Activated CD8-positive, alpha-beta memory T cell treated with anti-CD3 and anti-CD28 coated beads for 1 hour (primary cell): ENCODE data around the gene TOMM20.
"Not testable (repeated sequence)": the region's sequence is repeated elsewhere in the genome, so short reads cannot be mapped to it uniquely, and the experiment has no call there.

Experiments
- DNase-seq, 2 donors: peaks; one replicate each; pipeline ENCODE4 v3.0.0-alpha.2; 2020; ENCODE audit warnings: low read depth in 1 of 2; ENCODE audit errors: extremely low read depth in 1 of 2

Gene TOMM20

DNA sequence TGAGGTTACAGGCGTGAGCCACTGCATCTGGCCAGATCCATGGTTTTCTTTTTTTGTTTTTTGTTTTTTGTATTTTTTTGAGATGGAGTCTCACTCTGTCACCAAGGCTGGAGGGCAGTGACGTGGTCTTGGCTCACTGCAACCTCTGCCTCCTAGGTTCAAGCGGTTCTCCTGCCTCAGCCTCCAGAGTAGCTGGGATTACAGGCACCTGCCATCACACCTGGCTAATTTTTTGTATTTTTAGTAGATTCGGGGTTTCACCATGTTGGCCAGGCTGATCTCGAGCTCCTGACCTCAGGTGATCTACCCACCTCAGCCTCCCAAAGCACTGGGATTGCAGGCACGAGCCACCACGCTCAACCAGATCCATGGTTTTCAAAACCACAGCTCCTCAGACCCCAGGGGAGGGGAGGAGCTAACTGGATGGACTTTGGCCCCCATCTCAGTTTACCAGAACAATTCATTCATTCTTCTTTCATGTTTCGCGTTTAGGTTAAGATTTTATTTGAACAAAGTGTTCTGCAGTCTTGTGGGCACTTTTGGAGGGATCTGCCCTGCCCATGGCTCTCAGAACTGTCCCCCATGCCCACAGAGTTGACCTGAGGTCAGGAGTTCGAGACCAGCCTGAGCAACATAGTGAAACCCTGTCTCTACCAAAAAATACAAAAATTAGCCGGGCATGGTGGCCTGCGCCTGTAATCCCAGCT lies 43.1 kb downstream of the TOMM20 start:
- not testable (repeated sequence) for DNase-seq

GRCh38 chr1:235080788-235081187 lies 47.8 kb downstream of the TOMM20 start:
- DNase-seq, result not testable (repeated sequence)

DNA sequence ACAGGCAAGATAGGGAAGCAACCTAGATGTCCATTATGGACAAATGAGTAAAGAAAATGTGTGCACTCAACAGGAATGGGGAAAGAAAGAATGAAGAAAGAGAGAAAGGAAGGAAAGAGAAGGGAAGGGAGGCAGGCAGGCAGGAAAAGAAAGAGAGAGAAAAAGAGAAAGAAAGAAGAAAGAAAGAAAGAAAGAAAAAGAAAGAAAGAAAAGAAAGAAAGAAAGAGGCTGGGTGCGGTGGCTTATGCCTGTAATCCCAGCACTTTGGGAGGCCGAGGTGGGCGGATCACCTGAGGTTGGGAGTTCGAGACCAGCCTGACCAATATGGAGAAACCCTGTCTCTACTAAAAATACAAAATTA lies 48.4 kb downstream of the TOMM20 start:
- DNase-seq, result not testable (repeated sequence)

DNA sequence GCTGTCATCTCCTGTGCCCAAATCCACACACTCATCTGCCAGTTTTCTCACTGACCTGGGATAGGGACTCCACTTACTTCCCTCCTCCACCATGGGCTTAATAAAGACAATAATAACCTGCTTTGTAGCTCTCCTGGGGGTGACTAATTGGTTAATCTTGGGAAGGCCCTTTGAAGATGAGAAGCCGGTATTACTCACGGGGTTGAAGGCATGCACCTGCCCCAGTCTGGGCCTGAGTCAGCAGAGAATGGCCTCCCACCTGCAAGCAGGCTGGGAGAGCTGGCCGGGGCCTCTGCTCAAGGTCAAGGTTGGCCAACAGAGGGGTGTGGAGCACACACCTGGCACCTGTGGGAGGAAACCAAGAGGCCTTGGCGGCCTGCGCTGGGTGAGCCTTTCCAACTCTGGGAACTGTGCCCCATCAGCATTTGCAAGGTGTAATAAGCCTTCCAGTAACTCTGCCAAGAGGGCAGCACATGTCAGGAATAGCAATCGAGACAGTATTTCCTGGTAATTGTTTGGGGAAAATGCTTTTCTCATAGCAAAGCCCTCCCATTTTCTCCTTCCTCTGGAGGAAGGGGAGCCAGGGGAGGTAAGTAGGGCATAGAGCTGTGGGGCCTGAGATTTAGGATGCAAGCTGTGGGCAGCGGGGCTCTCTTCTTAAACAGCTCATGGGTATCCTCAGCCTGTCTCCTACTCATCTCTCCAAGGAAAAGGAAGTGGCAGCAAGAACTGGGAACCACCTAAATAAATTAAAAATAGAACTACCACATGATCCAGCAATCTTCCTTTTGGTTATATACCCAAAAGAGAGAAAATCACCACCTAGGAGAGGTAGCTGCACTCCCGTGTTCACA lies 49.0 kb downstream of the TOMM20 start:
- no peak for DNase-seq

- no peak for DNase-seq
Measured at GRCh38 chr1:235078480-235079381, 49.9 kb downstream of the TOMM20 start.

GRCh38 chr1:235077571-235078479 lies 50.8 kb downstream of the TOMM20 start:
- DNase-seq, result no peak

GRCh38 chr1:235077163-235077540 lies 51.5 kb downstream of the TOMM20 start:
- no peak for DNase-seq

GRCh38 chr1:235076504-235077162 lies 52.0 kb downstream of the TOMM20 start:
- DNase-seq, result no peak

- no peak for DNase-seq
Measured at GRCh38 chr1:235075777-235076308, 52.8 kb downstream of the TOMM20 start.

GRCh38 chr1:235075048-235075776 lies 53.4 kb downstream of the TOMM20 start:
- peak; percentile 12 to 28 for DNase-seq

DNA sequence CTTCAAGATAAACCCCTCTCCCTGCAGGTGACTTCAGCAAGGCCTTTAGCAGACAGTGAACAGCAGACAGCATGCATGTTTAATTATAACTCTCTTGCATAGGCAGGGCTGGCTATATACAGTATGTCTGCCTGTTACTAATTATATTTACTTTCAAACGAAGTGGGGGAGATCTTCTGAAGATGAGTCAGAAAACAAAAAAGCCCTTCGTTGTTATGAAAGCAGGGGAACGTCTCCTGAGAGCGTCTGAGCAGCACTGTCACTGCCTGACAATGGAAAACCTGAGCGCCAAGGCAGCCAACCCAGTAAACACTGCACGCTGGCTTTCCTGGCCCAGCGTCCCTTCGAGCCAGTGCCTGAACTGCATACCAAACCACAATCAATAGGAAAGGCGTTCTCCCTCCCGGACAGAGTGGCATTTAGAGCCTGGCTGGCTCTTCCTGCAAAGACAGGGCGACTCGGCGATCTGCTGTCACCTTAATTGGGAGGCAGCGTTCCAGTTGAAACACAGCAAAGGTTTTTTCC lies 54.1 kb downstream of the TOMM20 start:
- no peak for DNase-seq

- DNase-seq, result no peak
Measured at GRCh38 chr1:235073968-235074522, 54.6 kb downstream of the TOMM20 start.

- no peak for DNase-seq
Measured at GRCh38 chr1:235073331-235073967, 55.2 kb downstream of the TOMM20 start.

- DNase-seq, result not testable (repeated sequence)
Measured at GRCh38 chr1:235072577-235072976, 56.1 kb downstream of the TOMM20 start.

DNA sequence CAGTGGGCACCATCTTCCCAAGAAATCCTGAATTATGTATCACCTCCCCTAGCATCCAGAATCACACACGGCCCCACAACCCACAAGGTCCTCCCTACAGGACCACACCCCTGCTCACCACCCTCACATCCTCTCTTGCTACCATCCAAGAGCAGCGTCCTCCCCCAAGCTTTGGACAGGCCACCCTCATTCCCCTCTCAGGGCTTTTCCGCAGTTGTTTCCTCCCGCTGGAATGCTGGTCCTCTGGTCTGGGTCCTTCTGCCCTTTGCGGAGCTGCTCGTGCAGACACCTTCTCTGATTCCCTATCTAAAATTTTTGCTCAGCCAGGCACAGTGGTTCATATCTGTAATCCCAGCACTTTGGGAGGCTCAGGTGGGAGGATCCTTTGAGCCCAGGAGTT lies 56.5 kb downstream of the TOMM20 start:
- no peak for DNase-seq

DNA sequence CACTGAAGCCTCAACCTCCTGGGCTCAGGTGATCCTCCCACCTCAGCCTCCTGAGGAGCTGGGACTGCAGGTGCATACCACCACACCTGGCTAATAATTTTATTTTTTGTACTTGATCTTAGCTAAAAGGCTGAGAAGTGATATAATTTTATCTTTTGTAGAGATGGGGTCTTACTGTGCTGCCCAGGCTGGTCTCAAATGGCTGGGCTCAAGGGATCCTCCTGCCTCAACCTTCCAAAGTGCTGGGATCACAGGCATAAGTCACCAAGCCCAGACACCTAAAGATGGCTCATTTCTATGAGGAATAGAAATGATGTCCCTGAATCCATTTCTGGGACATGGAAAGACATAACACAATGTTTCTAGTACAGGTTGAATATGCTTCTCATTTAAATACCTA lies 57.8 kb downstream of the TOMM20 start:
- DNase-seq, result no peak
